ENCODE results near the gene PTPN3.
"Not testable (repeated sequence)": the region's sequence is repeated elsewhere in the genome, so short reads cannot be mapped to it uniquely, and the experiment has no call there.

The PTPN3 gene, protein sequence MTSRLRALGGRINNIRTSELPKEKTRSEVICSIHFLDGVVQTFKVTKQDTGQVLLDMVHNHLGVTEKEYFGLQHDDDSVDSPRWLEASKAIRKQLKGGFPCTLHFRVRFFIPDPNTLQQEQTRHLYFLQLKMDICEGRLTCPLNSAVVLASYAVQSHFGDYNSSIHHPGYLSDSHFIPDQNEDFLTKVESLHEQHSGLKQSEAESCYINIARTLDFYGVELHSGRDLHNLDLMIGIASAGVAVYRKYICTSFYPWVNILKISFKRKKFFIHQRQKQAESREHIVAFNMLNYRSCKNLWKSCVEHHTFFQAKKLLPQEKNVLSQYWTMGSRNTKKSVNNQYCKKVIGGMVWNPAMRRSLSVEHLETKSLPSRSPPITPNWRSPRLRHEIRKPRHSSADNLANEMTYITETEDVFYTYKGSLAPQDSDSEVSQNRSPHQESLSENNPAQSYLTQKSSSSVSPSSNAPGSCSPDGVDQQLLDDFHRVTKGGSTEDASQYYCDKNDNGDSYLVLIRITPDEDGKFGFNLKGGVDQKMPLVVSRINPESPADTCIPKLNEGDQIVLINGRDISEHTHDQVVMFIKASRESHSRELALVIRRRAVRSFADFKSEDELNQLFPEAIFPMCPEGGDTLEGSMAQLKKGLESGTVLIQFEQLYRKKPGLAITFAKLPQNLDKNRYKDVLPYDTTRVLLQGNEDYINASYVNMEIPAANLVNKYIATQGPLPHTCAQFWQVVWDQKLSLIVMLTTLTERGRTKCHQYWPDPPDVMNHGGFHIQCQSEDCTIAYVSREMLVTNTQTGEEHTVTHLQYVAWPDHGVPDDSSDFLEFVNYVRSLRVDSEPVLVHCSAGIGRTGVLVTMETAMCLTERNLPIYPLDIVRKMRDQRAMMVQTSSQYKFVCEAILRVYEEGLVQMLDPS

DNA sequence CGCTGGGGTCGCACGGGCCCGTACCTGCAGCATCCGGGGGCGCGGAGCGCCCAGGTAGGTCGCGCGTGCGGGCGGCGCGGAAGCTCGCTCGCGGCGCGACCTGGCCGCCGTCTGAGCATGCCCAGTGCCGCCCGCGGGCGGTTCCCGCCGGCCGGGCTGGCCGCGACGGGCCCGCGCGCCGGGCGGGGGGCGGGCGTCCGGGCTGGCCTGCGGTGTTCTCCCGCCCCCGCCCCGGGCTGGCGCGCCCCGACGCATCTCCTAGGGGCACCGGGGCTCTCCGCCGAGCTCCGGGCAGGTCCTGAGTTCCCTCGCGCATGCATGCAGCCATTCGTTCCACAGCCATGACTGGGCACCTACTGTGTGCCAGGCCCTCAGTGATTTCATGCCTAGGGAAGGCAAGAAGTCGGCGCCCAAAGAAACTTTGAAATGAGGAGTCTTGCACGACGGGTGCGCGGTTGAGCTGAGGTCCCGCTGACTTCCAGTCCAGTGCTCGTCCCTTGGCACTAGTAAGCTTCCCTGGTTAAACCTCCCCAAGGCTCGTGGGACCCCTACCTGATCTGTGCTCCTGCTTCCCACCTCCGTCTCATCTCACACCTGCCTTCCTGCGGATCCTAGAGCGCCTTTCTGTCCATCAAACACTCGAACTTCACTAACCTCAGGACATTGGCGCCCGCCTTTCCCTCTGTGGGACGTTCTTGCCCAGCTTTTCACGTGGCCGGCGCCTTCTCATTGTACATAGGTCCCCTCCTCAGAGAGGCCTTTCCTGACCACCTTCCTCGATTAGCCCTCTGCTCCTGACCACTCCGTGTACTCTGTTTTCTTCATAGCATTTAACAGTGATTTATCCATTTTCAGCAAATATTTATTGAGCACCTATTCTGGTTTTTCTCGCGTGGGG, at the start of gene PTPN3:
Gene PTPN3 (minus strand): TSS at position 113 of the 898 bp plus-strand sequence. CDS start 34,873 bp downstream, outside the sequence.
- no peak for DNase-seq

DNA sequence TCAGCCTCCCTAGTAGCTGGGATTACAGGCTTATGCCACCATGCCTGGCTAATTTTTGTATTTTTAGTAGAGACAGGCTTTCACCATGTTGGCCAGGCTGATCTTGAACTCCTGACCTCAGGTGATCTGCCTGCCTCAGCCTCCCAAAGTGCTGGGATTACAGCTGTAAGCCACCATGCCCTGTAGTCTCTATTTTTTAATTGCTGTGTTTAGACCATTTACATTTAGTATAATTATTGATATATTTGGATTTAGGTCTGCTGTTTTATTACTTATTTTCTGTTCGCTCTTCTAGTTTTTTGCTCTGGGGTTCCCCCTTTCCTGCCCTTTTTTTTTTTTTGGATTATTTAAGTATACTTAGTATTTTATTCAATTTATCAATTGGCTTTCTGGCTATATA, 46.8 kb upstream of the PTPN3 start:
- not testable (repeated sequence) for DNase-seq

DNA sequence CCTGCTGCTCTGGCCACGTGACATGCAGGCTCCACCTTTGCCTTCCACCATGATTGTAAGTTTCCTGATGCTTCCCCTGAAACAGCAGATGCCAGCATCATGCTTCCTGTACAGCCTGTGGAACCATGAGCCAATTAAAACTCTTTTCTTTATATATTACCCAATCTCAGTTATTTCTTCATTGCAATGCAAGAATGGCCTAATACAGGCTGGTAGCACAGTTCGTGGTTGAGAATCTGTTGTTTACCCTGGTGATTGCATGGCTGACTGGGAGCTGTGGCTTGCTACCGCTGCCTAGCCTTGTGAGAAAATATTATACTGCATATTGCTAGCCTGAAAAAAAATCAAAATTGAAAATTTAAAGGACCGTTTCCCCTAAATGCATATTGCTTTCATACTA, 44.8 kb upstream of the PTPN3 start:
- no peak for DNase-seq

DNA sequence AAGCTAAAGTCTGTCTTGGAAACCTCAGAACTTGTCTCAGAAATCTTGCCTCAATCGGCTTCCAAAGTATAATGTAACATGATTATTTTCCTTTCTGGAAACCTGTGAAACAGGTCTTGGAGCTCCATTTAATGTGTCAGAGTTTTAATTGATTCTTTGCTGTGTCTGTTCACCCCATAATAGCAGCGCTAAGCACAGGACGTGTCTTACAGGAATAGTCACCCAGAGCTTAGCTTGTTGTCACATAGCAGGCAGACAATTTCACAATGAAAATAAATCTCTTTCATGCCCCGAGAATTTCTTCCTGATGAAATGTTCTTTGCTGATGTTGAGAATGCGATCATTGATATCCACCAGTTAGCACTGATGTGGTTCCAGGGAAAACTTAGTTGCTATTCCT, 40.2 kb upstream of the PTPN3 start:
- DNase-seq: no peak

DNA sequence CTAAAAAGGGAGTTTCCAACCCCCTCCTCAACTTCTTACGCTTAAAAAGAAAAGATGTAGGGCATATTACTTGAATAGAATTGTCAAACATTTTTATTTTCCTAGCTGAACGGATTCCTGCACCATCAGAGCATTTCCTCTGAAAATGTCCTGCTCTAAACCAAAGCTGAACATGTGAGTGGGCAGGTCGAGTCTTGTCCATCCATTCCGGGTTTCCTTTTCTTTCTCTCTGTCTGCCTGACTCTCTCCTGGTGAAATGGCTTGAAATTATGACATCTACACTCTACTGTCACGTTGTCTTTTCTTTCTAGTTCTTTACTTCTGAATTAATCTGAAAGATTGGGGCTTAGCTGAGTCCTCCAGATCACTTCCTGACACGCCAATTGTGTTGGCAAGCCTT, 39.2 kb upstream of the PTPN3 start:
- DNase-seq: no peak

DNA sequence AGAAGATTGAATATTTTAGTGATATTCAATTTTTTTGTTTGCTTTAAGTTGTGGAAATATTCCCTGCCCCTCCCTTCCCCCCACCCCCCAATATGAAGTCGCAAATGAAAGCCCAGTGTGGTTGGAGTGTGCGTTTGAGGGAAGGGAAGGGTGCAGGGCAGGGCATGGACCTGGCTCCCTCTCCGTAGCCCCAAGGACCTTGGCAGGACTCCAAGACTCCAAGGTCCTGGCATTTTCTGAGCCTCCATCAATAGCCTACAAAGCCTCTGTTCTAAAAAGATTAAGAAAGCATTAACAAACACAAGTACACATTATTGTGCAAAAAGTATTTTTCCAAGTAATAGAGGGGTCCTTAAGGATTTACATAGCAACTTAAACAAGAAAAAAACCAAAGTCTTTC, 38.8 kb upstream of the PTPN3 start:
- no peak for DNase-seq

DNA sequence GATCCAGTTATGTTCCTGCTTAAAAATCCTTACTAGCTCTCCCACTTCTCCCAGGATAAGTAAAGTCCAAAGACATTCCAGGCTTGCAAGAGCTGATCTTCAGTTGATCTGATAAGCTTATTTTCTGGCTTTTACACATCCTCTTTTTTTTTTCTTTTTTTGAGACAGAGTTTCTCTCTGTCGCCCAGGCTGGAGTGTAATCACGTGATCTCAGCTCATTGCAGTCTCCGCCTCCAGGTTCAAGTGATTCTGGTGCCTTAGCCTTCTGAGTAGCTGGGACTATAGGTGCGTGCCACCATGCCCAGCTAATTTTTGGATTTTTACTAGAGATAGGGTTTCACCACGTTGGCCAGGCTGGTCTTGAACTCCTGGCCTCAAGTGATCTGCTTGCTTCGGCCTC, 37.3 kb upstream of the PTPN3 start:
- DNase-seq: no peak

DNA sequence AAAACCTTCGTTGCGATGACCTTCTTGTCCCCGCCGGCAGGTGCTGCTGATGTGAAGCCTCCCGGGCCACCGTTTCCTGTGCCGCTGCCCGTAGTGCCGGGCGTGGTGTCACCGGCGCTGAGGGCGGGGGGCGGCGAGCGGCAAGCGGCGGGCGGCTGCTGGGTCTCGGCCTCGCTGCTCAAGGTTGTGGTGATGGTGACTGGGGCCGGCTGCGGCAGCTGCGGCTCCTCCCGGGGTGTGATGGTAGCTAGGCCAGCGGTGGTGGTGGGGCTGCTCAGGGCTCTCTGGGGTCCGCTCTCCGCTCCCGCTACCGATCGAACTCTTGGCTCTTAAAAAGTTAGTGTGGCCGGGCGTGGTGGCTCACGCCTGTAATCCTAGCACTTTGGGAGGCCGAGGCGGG, 36.0 kb upstream of the PTPN3 start:
- DNase-seq: no peak

DNA sequence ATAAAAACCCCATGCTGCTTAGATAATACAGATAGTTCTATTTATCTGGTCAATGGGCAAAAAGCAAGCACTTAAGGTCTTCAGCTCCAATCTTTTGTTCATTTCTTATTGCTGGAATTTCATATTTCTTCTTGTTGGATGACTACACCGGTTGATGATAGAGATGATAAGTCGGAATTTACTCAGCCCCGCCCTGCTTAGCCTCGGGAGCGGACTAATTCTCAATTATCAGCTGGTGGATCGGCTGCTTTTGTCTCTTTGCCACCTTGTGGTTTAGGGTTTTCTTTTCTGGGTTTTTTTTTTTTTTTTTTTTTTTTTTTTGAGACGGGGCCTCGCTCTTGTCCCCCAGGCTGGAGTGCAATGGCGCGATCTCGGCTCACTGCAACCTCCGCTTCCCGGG, 34.5 kb upstream of the PTPN3 start:
- DNase-seq: not testable (repeated sequence)

DNA sequence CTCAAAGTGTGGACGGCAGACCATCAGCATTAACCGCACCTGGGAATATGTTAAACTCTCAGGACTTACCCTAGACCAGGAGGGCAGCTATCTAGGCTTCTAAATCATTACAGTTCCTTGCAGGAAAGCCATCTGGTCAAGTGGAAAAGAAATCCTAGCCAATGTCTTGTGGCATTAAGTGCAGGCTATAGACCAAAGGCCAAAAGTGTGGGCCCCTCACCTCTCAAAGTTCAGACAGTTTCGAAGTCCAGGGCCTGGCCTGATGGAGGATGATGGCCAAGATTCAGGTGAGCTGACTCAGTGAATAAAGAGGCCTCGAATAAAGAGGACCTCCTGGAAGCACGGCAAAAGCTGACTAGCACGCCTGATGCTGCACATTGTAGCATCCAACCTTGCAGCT, 24.0 kb upstream of the PTPN3 start:
- no peak for DNase-seq

DNA sequence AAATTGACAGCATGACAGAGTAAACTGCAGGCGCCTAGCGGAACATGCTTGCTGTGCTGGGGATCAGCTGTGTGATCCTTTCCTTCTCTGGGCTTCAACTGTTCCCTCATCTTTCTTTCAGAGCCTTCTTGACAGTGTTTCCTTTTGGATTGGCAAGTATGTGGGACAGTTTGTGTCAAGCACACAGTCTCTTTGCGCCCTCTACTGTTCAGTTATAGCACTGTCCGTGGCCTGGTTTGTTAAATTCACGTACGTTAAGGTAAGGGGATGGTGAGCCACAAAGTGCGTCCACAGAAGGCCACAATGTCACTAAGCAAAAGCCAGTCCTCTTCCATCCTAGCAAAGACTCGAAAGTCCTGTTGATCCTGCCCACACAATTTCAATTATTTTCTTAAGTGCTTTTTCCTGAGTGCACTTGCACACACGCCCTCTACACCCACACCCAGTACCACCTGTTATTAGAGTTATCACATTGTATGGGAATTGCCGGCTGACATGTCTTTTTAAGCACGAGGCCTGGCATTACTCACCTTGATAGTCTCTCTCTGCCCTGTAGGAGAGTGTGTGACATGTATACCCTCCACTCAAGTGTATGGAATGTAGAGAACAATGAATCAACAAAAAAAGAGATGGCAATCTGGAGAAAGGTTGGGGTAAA, 22.5 kb upstream of the PTPN3 start:
- peak in 1 of 4 experiments; percentile 1 for DNase-seq

DNA sequence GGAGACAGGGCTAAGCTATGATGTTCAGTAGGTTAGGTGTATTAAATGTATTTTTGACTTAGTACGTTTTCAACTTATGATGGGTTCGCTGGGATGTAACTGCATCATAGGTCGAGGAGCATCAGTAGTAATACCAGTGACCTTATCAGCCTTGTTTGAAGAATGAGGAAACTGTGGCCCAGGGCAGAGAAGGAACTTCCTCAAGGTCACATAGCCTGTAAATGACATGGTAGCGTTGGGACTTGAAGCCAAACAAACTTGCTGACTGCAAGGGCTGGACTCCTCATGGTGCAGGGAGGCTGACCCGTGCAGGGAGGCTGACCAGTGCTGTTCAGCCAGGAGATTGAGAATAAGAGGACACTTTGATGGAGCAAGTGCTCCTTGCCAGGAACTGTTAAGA, 21.3 kb upstream of the PTPN3 start:
- DNase-seq: no peak

DNA sequence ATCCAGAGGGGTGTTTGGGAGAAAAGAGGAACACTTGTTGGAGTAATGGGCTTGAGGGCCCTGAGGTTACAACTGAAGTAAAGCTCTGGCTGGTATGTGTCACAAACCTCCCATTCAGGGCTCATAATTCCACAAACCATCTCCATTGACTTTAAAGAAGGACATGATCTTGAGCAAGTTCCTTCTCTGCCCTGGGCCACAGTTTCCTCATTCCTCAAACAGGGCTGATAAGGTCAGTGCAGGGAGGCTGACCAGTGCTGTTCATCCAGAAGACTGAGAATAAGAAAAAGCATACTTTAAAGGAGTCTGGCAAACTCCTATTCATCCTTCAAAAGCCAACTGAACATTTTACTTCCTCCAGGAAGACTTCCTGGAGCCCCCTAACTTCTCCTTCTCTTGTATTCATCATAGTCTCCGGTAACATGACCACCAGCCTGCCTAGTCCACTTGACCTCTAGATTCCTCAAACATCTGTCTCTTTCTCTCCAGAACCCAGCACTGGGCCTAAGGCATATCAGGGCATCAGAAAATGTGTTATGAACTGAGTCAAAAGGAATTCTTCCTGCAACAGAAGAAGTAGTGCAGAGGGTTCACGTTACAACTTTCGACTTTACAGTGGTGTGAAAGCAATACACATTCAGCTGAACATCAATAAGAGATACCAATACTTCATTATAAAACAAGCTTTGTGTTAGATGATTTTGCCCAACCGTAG, 20.7 kb upstream of the PTPN3 start:
- no peak for DNase-seq

DNA sequence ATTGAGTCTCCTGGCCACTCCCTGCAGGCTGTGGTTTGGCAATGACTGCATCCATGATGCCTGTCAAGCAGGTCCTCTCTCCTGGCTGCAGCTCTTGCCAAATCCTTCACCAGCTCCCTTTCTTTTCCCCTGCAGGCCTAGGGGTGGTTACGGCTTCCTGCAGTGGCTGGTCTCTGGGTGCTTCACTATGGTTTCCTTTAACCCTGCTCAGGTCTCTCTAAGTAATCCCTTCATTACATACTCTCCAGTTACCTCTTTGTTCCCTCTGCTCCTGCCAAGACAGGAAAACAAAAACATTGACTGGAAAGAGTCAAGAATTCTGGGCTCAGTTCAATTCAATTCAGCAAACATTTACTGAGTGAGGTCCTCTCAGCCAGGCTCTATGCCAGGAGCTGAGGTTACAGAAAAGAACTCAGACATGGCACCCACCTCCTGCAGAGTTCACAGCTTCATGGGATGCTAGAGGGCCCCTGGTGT, 19.8 kb upstream of the PTPN3 start:
- no peak for DNase-seq

DNA sequence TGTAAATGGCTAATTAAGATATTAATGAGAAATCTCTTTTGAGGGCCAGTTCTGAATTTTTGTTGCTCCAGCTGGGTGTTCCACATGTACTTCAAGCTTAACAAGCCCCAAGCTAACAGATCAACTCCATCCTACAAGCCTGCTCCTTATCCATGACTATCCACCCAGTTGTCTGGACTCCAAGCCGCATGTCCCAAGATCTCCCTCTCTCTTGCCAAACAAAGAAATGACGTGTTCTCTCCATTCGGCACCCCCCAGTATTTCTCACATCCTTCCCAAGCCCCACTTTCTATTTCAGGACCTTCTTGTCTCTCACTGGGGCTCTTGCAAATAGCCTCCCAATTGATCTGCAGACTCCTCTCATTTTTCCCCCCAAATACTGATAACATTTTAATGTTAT, 15.8 kb upstream of the PTPN3 start:
- DNase-seq: no peak

DNA sequence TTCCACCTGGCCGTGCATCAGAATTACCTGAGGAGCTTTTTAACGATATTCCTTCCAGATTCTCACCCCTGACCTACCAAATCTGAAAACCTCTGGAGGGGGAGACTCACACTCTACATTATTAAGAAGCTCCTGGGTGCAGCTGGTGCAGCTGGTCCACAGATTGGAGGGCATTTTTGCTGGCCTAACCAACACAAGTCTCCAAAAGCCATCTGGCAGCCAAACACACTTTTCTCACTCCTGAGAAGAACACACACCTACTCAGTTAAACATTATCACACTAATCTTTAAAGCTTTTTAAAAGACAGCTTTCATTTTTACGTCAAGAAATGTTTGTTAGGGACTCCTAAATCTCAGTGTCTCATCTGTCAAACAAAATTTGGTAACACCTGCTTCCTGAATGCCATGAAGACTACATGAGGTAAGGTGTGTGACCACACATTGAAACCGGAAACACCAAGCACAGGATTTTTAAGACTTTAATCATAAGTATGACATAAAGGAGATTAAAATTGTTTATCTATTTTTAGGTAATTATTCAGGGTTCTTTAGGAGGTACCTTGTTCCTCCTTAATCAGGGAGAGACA, 14.2 kb upstream of the PTPN3 start:
- DNase-seq: no peak

DNA sequence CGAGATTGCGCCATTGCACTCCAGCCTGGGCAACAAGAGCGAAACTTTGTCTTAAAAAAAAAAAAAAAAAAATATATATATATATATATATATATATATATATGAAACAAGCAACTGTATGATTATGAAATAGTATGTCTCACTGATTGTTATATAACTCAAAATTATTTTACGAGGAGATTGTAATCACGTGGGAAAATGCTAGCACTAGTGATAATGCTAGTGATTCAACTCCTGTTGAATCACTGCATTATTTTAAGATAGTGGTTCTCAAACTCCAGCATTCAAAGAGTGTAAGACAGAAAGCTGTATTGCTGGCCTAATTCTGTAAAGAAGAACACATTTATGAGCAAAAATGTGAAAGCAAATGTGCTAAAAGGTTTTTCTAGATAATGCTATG, 12.4 kb upstream of the PTPN3 start:
- DNase-seq: no peak

DNA sequence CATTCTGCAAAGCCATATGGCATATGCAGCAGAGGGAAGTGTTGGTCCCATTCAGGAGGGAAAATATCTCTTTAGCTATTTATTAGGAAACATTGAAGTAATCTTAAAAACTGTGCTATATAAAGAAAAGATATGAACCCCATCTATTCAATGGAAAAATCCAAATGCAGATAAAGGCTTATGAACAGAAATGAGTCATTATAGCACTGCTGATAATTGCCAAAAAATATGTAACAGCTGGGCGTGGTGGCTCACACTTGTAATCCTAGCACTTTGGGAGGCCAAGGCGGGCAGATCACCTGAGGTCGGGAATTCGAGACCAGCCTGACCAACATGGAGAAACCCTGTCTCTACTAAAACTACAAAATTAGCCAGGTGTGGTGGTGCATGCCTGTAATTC, 11.9 kb upstream of the PTPN3 start:
- not testable (repeated sequence) for DNase-seq

DNA sequence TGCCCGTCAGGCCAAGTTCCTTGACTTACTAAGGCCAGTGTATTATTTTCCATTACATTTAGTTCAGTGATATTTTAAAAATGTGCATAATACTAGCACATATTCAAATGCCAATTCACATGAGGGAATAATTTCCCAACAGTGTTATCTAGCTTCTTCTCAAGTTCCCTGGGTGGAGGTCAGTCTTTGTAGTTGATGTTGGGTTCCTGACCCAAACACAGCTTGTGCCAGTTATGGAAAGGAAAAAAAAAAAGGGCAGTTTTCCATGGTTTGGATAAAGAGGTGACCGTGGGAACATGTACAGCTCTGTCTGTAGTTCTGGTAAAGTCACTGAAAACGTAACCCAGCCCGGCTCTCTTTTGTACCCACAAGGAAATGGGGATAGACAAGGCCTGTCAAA, 11.5 kb upstream of the PTPN3 start:
- no peak for DNase-seq

DNA sequence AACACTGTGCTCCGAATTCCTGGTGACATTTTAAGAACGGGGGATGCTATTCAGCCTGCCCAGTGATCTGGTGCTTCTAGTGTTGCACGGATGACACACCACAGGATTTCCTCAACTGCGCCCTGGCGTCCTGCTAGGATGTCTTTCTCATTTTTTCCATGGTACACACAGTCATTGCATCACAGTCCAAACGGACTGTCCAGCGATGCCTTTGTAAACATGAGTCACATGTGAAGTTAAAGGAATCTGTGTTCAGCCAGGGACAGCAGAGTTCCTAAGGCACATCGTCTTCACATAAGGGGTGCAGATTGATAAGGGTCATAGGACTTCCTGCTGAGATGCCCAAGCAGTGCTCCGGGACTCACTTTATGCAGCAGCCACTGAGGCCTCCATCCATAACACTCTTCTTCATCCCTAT, 9.3 kb upstream of the PTPN3 start:
- DNase-seq: no peak

DNA sequence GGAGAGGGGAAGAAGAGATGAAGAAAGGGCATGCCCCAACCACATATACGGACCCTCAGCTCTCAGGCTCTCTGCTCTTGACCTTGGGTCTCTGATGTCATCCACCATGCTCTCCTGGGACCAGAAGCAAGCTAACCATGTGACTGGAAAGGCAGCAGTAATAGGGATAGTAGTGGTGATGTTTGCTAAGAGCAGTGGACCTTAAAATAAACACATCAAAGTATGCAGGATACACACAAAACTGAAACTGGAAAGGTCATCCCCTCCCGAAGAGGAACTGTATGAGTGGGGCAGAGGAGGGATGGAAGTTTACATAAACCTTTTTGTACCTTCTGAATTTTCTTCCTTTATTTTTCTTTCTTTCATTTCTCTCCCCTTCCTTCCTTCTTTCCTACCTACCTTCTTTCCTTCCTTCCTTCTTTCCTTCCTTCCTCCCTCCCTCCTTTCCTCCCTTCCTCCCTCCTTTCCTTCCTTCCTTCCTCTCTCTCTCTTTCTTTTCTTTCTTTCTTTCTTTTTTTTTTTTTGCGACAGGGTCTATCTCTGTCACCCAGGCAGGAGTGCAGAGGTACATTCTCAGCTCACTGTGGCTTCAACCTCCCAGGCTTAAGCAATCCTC, 8.1 kb upstream of the PTPN3 start:
- DNase-seq: no peak
